Astrocyte (in vitro differentiated cells and primary cell): Measurements from ENCODE around the gene HPS6. TPM values are rescaled to one million over a fixed set of nuclear protein-coding genes. Genes with fewer than 3 reads are reported as not detected.
"Not testable (repeated sequence)": the region's sequence is repeated elsewhere in the genome, so short reads cannot be mapped to it uniquely, and the experiment has no call there.

Experiments
- DNase-seq: peaks from one replicate; pipeline ENCODE4 v3.0.0-alpha.2; 2010; ENCODE audit warnings: low read depth
- FAIRE-seq: peaks from 2 replicates; lab custom pipeline; 2011; peaks lifted over from hg19 to GRCh38; lab: Jason Lieb, UNC
- H2AFZ ChIP-seq: 2 replicates; pipeline ENCODE4 v1.6.0; 2012; ENCODE audit warnings: low read depth, low read length, inconsistent platforms
- H3K27ac ChIP-seq: 2 replicates; pipeline ENCODE4 v1.5.1; 2011; ENCODE audit warnings: low read depth, low read length, inconsistent platforms
- H3K27me3 ChIP-seq: 2 replicates; pipeline ENCODE4 v1.6.0; 2011; ENCODE audit warnings: low read length, inconsistent platforms; ENCODE audit not compliant: insufficient read depth
- H3K36me3 ChIP-seq: 2 replicates; pipeline ENCODE4 v1.5.1; 2011; ENCODE audit warnings: low read length, inconsistent platforms; ENCODE audit not compliant: insufficient read depth
- H3K4me1 ChIP-seq: 2 replicates; pipeline ENCODE4 v1.5.1; 2011; ENCODE audit warnings: low read length, inconsistent platforms; ENCODE audit not compliant: insufficient read depth
- H3K4me2 ChIP-seq: 2 replicates; pipeline ENCODE4 v1.6.0; 2012; ENCODE audit warnings: low read length, inconsistent platforms
- H3K4me3 ChIP-seq: 2 replicates; pipeline ENCODE4 v1.5.1; 2011; ENCODE audit warnings: low read depth, mild to moderate bottlenecking, low read length, inconsistent platforms; ENCODE audit not compliant: insufficient read depth
- H3K79me2 ChIP-seq: 2 replicates; pipeline ENCODE4 v1.6.0; 2012; ENCODE audit warnings: mild to moderate bottlenecking, low read length, inconsistent platforms; ENCODE audit not compliant: insufficient read depth
- H3K9ac ChIP-seq: 2 replicates; pipeline ENCODE4 v1.6.0; 2012; ENCODE audit warnings: mild to moderate bottlenecking, low read length, inconsistent platforms
- H3K9me3 ChIP-seq: 2 replicates; pipeline ENCODE4 v1.5.1; 2012; ENCODE audit warnings: low read depth, mild to moderate bottlenecking, low read length, inconsistent platforms; ENCODE audit not compliant: insufficient read depth
- H4K20me1 ChIP-seq: 2 replicates; pipeline ENCODE4 v1.6.0; 2012; ENCODE audit warnings: low read length, inconsistent platforms; ENCODE audit not compliant: insufficient read depth
- H3K27ac Mint-ChIP-seq: one replicate; pipeline ENCODE4 v1.8.0; 2021; ENCODE audit warnings: mild to moderate bottlenecking, mixed read lengths; ENCODE audit not compliant: unreplicated experiment
- H3K27me3 Mint-ChIP-seq: one replicate; pipeline ENCODE4 v1.8.0; 2021; ENCODE audit warnings: low read depth, mixed read lengths; ENCODE audit not compliant: unreplicated experiment
- H3K36me3 Mint-ChIP-seq: one replicate; pipeline ENCODE4 v1.8.0; 2021; ENCODE audit warnings: low read depth, mixed read lengths; ENCODE audit not compliant: unreplicated experiment
- H3K4me1 Mint-ChIP-seq: one replicate; pipeline ENCODE4 v1.8.0; 2021; ENCODE audit warnings: low read depth, mixed read lengths; ENCODE audit not compliant: unreplicated experiment
- H3K4me3 Mint-ChIP-seq: one replicate; pipeline ENCODE4 v1.8.0; 2021; ENCODE audit warnings: mild to moderate bottlenecking, moderate library complexity, mixed read lengths; ENCODE audit not compliant: unreplicated experiment
- H3K9me3 Mint-ChIP-seq: one replicate; pipeline ENCODE4 v1.8.0; 2021; ENCODE audit warnings: mild to moderate bottlenecking, mixed read lengths; ENCODE audit not compliant: unreplicated experiment
- EZH2 ChIP-seq: IDR thresholded peaks from 2 replicates; pipeline ENCODE4 v1.6.1; 2012; ENCODE audit warnings: mild to moderate bottlenecking, low read length, inconsistent platforms; ENCODE audit not compliant: insufficient read depth
- total RNA-seq: library from RNA; stranded (reverse); gene quantifications from 2 replicates; pipeline ENCODE4 v1.2.1, GENCODE V29; 2021
- TF ChIP-seq, protein P1 (sequence below): IDR thresholded peaks from 2 replicates; pipeline ENCODE4 v1.5.1; 2011; ENCODE audit warnings: low read depth, mild to moderate bottlenecking, inconsistent platforms, low read length, moderate library complexity; ENCODE audit not compliant: insufficient read depth

The HPS6 gene
- total RNA-seq, 1 donor from 2014 or later = 23.0 TPM

DNA sequence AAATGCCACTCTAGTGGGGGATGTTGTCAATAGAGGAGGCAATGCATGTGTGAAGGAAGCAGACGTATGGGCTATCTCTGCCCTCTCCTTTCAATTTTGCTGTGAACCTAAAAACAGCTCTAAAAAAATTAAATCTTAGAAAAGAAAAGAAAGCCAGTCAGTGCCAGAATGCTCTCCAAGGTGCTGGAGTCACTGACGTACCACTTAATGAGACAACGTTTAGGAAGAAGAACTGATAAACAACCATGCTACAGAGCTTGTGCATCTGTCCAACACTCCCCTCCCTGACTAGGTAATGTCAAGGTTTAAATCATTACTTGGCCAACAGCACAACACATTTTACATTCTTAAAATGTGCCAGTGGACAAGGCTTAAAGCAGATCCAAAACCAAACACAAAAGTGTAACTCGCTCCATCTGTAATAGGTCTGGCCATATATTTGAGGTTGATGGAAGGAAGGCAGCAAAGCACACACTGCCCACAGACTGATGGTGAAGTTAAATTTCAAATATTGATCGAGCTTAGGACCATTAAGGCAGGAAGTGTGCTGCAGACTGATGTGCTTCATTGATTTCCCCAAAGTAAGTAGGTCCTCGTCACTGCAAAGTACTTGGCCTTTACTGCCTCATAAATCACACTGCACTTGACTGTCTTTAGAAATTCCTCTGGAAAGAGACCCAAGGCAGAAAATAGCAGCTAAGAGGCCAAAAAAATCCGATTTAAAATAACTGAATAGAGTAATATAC, 24.7 kb upstream of the HPS6 start:
- no peaks in the 10 kb centered on the region for H3K9me3 Mint-ChIP-seq
- H3K4me3 ChIP-seq = no peak overlapping the region
- H3K27ac Mint-ChIP-seq = no peak overlapping the region
- peaks cover 8% of the 10 kb centered on the region for H3K36me3 Mint-ChIP-seq
- H3K27ac ChIP-seq = no peak overlapping the region
- no peak overlapping the region for H2AFZ ChIP-seq
- no peaks in the 10 kb centered on the region for H3K9me3 ChIP-seq
- H3K27me3 Mint-ChIP-seq = no peaks in the 10 kb centered on the region
- H3K4me1 Mint-ChIP-seq = no peaks in the 10 kb centered on the region
- no peak overlapping the region for H3K9ac ChIP-seq
- peaks cover 22% of the 10 kb centered on the region for H3K79me2 ChIP-seq
- no peaks in the 10 kb centered on the region for H3K4me1 ChIP-seq
- TF ChIP-seq, protein P1, sequence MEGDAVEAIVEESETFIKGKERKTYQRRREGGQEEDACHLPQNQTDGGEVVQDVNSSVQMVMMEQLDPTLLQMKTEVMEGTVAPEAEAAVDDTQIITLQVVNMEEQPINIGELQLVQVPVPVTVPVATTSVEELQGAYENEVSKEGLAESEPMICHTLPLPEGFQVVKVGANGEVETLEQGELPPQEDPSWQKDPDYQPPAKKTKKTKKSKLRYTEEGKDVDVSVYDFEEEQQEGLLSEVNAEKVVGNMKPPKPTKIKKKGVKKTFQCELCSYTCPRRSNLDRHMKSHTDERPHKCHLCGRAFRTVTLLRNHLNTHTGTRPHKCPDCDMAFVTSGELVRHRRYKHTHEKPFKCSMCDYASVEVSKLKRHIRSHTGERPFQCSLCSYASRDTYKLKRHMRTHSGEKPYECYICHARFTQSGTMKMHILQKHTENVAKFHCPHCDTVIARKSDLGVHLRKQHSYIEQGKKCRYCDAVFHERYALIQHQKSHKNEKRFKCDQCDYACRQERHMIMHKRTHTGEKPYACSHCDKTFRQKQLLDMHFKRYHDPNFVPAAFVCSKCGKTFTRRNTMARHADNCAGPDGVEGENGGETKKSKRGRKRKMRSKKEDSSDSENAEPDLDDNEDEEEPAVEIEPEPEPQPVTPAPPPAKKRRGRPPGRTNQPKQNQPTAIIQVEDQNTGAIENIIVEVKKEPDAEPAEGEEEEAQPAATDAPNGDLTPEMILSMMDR = no peak
- no peak for TF ChIP-seq EZH2
- peaks cover 52% of the 10 kb centered on the region for H4K20me1 ChIP-seq
- no peaks in the 10 kb centered on the region for H3K27me3 ChIP-seq
- FAIRE-seq (no peak), DNase-seq (no peak)
- no peak overlapping the region for H3K4me2 ChIP-seq
- H3K4me3 Mint-ChIP-seq = no peak overlapping the region
- peaks cover 2% of the 10 kb centered on the region for H3K36me3 ChIP-seq

- H2AFZ ChIP-seq = no peak overlapping the region
- H3K4me2 ChIP-seq = no peak overlapping the region
- no peaks in the 10 kb centered on the region for H3K27me3 ChIP-seq
- H3K36me3 ChIP-seq = no peaks in the 10 kb centered on the region
- no peak overlapping the region for H3K27ac Mint-ChIP-seq
- no peaks in the 10 kb centered on the region for H3K27me3 Mint-ChIP-seq
- no peak overlapping the region for H3K4me3 Mint-ChIP-seq
- H3K9me3 ChIP-seq = no peaks in the 10 kb centered on the region
- no peaks in the 10 kb centered on the region for H3K36me3 Mint-ChIP-seq
- H3K4me1 ChIP-seq = no peaks in the 10 kb centered on the region
- DNase-seq (no peak), FAIRE-seq (no peak)
- H3K79me2 ChIP-seq = peaks cover 55% of the 10 kb centered on the region
- H4K20me1 ChIP-seq = peaks cover 86% of the 10 kb centered on the region
- H3K27ac ChIP-seq = no peak overlapping the region
- H3K9me3 Mint-ChIP-seq = no peaks in the 10 kb centered on the region
- no peak overlapping the region for H3K4me3 ChIP-seq
- TF ChIP-seq EZH2 = no peak
- TF ChIP-seq, protein P1 = no peak
- no peak overlapping the region for H3K9ac ChIP-seq
- H3K4me1 Mint-ChIP-seq = no peaks in the 10 kb centered on the region
Measured at GRCh38 chr10:102045292-102045691, 19.9 kb upstream of the HPS6 start.

DNA sequence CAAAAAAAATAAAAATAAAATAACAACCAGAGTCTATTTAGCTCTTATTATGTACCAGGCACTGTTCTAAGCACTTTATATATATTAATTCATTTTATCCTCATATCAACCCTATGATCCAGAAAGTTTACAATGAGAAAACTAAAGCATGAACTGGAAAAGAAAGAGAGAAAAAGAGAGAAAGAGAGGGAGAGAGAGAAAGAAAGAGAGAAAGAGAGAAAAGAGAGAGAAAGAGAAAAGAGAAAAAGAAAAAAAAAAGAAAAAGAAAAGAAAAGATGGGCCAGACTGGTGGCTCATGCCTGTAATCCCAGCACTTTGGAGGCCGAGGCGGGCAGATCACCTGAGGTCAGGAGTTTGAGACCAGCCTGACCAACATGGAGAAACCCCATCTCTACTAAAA, 19.1 kb upstream of the HPS6 start:
- H3K79me2 ChIP-seq = peaks cover 55% of the 10 kb centered on the region
- no peaks in the 10 kb centered on the region for H3K4me1 ChIP-seq
- Mint-ChIP-seq H3K27me3 (no peaks in the 10 kb centered on the region), H3K4me1 (no peaks in the 10 kb centered on the region), H3K9me3 (no peaks in the 10 kb centered on the region), H3K4me3 (no peak overlapping the region), H3K27ac (no peak overlapping the region), H3K36me3 (no peaks in the 10 kb centered on the region)
- H3K4me3 ChIP-seq = no peak overlapping the region
- no peaks in the 10 kb centered on the region for H3K9me3 ChIP-seq
- no peak for DNase-seq
- no peak overlapping the region for H3K4me2 ChIP-seq
- no peak overlapping the region for H3K27ac ChIP-seq
- no peak for FAIRE-seq
- peaks cover 83% of the 10 kb centered on the region for H4K20me1 ChIP-seq
- TF ChIP-seq EZH2 = no peak
- TF ChIP-seq, protein P1 = no peak
- no peak overlapping the region for H3K9ac ChIP-seq
- H3K36me3 ChIP-seq = no peaks in the 10 kb centered on the region
- H3K27me3 ChIP-seq = no peaks in the 10 kb centered on the region
- H2AFZ ChIP-seq = no peak overlapping the region

GRCh38 chr10:102054881-102055646, 10.1 kb upstream of the HPS6 start:
- Histone ChIP-seq H4K20me1 (peaks cover 28% of the 10 kb centered on the region), H3K4me2 (peak overlapping the region; percentile 91), H3K27ac (peak overlapping the region; percentile 75), H3K9ac (peak overlapping the region; percentile 90), H2AFZ (peak overlapping the region; percentile 75), H3K4me3 (peak overlapping the region; percentile 84), H3K79me2 (peaks cover 47% of the 10 kb centered on the region)
- not testable (repeated sequence) for H3K27me3 ChIP-seq, FAIRE-seq, H3K36me3 ChIP-seq, H3K9me3 Mint-ChIP-seq, H3K36me3 Mint-ChIP-seq, H3K9me3 ChIP-seq, H3K27me3 Mint-ChIP-seq, DNase-seq, H3K4me1 ChIP-seq
- Mint-ChIP-seq H3K27ac (peak overlapping the region; percentile 95), H3K4me3 (peak overlapping the region; percentile 96), H3K4me1 (peaks cover 15% of the 10 kb centered on the region)
